Measurements from ENCODE around the gene BECN2.

GRCh38 chr1:241997401-241997998 is 39.9 kb downstream of the BECN2 start:
- TF ChIP-seq CTCF (IDR thresholded peaks at IDR 0.05 in 4 of 5, conservative IDR thresholded peaks at IDR 0.05 in 1 of 5), result no peak
- TF ChIP-seq POLR2A (IDR thresholded peaks at IDR 0.05), result no peak

All from gastrocnemius medialis (tissue), 4 donors.